ENCODE data around the gene KRTAP10-5. TPM values are rescaled to one million over a fixed set of nuclear protein-coding genes. Genes with fewer than 3 reads are reported as not detected.
"Not testable (repeated sequence)": the region's sequence is repeated elsewhere in the genome, so short reads cannot be mapped to it uniquely, and the experiment has no call there.

The KRTAP10-5 gene
- polyA plus RNA-seq, 1 experiment, result not detected

- CTCF ChIA-PET, result not testable (repeated sequence)
Measured at GRCh38 chr21:44590897-44591800, 10.7 kb upstream of the KRTAP10-5 start.

GRCh38 chr21:44590311-44590721, 9.9 kb upstream of the KRTAP10-5 start:
- Histone ChIP-seq H3K27me3 (ENCODE audit: control insufficient read depth, insufficient read depth, low read length) (peaks cover 4% of the 10 kb centered on the region; the same call in 1 of the 2 replicates), H3K4me3 (ENCODE audit: low read depth, low read length) (no peak overlapping the region), H3K36me3 (ENCODE audit: control insufficient read depth, insufficient read depth, low read length) (no peaks in the 10 kb centered on the region)
- DNase-seq (ENCODE audit: low read depth), result no peak
- no peak for TF ChIP-seq CTCF (IDR thresholded peaks at IDR 0.05; ENCODE audit: insufficient read depth, low read depth, low read length)
- ChIA-PET CTCF (no interaction called here), POLR2A (no interaction called here)

More at GRCh38 chr21:44590897-44591800, 10.7 kb upstream of the KRTAP10-5 start:
- H3K36me3 ChIP-seq (ENCODE audit: control insufficient read depth, insufficient read depth, low read length); H3K27me3 ChIP-seq (ENCODE audit: control insufficient read depth, insufficient read depth, low read length); DNase-seq (ENCODE audit: low read depth); POLR2A ChIA-PET; H3K4me3 ChIP-seq (ENCODE audit: low read depth, low read length): not testable (repeated sequence)

- ChIA-PET CTCF (no interaction called here), POLR2A (no interaction called here)
- H3K36me3 ChIP-seq (ENCODE audit: control insufficient read depth, insufficient read depth, low read length), result no peaks in the 10 kb centered on the region
Measured at GRCh38 chr21:44589586-44590305, 9.3 kb upstream of the KRTAP10-5 start.

GRCh38 chr21:44589094-44589493, 8.7 kb upstream of the KRTAP10-5 start:
- CTCF ChIA-PET, result no interaction called here
- TF ChIP-seq CTCF (IDR thresholded peaks at IDR 0.05; ENCODE audit: insufficient read depth, low read depth, low read length), result no peak
- H3K4me3 ChIP-seq (ENCODE audit: low read depth, low read length), result no peak overlapping the region
- POLR2A ChIA-PET, result no interaction called here
- H3K36me3 ChIP-seq (ENCODE audit: control insufficient read depth, insufficient read depth, low read length), result no peaks in the 10 kb centered on the region
- no peak for DNase-seq (ENCODE audit: low read depth)
- peaks cover 4% of the 10 kb centered on the region; the same call in 1 of the 2 replicates for H3K27me3 ChIP-seq (ENCODE audit: control insufficient read depth, insufficient read depth, low read length)

More at GRCh38 chr21:44589586-44590305, 9.3 kb upstream of the KRTAP10-5 start:
- DNase-seq (ENCODE audit: low read depth), result no peak
- Histone ChIP-seq H3K4me3 (ENCODE audit: low read depth, low read length) (no peak overlapping the region), H3K27me3 (ENCODE audit: control insufficient read depth, insufficient read depth, low read length) (peaks cover 4% of the 10 kb centered on the region; the same call in 1 of the 2 replicates)
- no peak for TF ChIP-seq CTCF (IDR thresholded peaks at IDR 0.05; ENCODE audit: insufficient read depth, low read depth, low read length)

GRCh38 chr21:44585892-44586291, 5.5 kb upstream of the KRTAP10-5 start:
- no peaks in the 10 kb centered on the region for H3K27me3 ChIP-seq (ENCODE audit: control insufficient read depth, insufficient read depth, low read length)
- H3K36me3 ChIP-seq (ENCODE audit: control insufficient read depth, insufficient read depth, low read length), result no peaks in the 10 kb centered on the region
- no peak overlapping the region for H3K4me3 ChIP-seq (ENCODE audit: low read depth, low read length)
- DNase-seq (ENCODE audit: low read depth), result no peak
- ChIA-PET CTCF (no interaction called here), POLR2A (no interaction called here)
- no peak for TF ChIP-seq CTCF (IDR thresholded peaks at IDR 0.05; ENCODE audit: insufficient read depth, low read depth, low read length)
